Peyer's patch (tissue), 4 donors: ENCODE measurements around the gene SHANK2. TPM values are rescaled to one million over a fixed set of nuclear protein-coding genes. Genes with fewer than 3 reads are reported as not detected.

ENCODE experiments used
- DNase-seq, 3 donors: peaks; one replicate each; pipeline ENCODE4 v3.0.0-alpha.2; 2017 to 2019
- H3K27ac ChIP-seq, 4 donors: fragments of 200-600 bp; sonication (generic); one replicate each; pipeline ENCODE4 v1.5.1; 2016 to 2019
- H3K27me3 ChIP-seq, 2 donors: fragments of 200-600 bp; sonication (generic); one replicate each; pipeline ENCODE4 v1.5.1; 2019
- H3K36me3 ChIP-seq, 3 donors: fragments of 200-600 bp; sonication (generic); one replicate each; pipeline ENCODE4 v1.5.1; 2016 to 2019
- H3K4me1 ChIP-seq, 4 donors: fragments of 200-600 bp; sonication (generic); one replicate each; pipeline ENCODE4 v1.5.1; 2016 to 2019
- H3K4me3 ChIP-seq, 4 donors: fragments of 200-600 bp; sonication (generic); 1 replicate in 3 of 4; 2 replicates in 1 of 4; pipeline ENCODE4 v1.5.1; 2016 to 2019; ENCODE audit warnings: mild to moderate bottlenecking in 1 of 4
- H3K9me3 ChIP-seq, 4 donors: fragments of 200-600 bp; sonication (generic); one replicate each; pipeline ENCODE4 v1.5.1; 2016 to 2019; ENCODE audit warnings: mild to moderate bottlenecking in 1 of 4
- POLR2A ChIP-seq, 2 donors: fragments of 450-650 bp; IDR thresholded peaks; one replicate each; pipeline ENCODE4 v1.5.1; 2017; ENCODE audit warnings: antibody characterized with exemption in 2 of 2, mild to moderate bottlenecking in 2 of 2, moderate library complexity in 2 of 2
- total RNA-seq, 4 donors: library from RNA; depleted of rRNA; stranded (reverse); fragments of >200 nt; gene quantifications; one replicate each; pipeline ENCODE4 v1.1.0, GENCODE V29; 2016
- TF ChIP-seq, protein P1 (sequence below), 6 experiments: fragments of 450-650 bp in 4 of 6; fragments of 200-600 bp in 2 of 6; sonication (generic) in 1 of 6; IDR thresholded peaks; one replicate each; pipeline ENCODE4 v1.5.1; 2017 to 2019; ENCODE audit warnings: antibody characterized with exemption in 6 of 6, mild to moderate bottlenecking in 3 of 6, moderate library complexity in 1 of 6

The SHANK2 gene
- total RNA-seq, 4 donors from 2014 or later = 26.1 to 109 (median 56.6) TPM

DNA sequence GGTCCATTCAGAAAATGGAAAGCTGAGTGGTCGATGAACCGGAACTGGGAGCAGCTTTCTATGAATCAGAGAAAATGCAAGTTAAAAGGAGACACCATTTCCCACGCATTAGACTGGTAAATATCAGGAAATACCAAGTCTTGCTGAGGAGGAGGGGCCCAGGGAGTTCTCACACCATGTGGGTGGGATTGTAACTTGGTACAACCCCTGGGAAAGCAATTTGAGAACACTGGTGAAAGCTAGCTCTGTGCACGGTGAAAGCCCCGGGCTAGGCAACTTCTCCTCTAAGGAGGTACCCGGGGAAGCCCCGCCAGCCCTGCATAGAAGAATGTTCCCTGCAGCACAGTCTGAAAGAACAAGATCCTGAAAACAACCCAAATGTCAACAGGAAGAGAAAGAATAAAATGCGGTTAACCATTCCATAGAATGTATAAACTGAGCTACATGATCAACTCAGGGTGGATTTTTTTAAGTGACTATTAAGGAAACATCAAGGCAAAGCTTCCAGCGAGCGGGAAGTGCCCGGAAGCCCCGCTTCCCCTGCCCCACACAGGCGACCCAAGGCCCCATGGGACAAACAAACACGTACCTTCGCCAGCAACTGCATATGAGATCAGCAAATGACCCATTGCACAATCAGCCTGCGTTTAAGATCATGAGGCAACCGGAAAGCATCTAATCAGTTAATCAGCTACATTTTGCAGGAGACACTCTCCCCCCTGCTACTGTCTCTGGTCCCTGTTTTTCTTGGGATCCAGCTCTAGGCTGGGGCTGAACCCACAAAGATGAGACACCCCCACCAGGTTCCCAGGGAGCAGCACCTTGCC lies 11.3 kb downstream of the SHANK2 start:
- Histone ChIP-seq H3K36me3 (no peaks in the 10 kb centered on the region), H3K27me3 (no peaks in the 10 kb centered on the region), H3K9me3 (no peaks in the 10 kb centered on the region), H3K4me1 (no peaks in the 10 kb centered on the region), H3K27ac (peak overlapping the region in 2 of 4 donors; percentile 59 to 68), H3K4me3 (no peak overlapping the region)
- no peak for DNase-seq
- no peak for TF ChIP-seq POLR2A (IDR thresholded peaks at IDR 0.05)
- TF ChIP-seq, protein P1, sequence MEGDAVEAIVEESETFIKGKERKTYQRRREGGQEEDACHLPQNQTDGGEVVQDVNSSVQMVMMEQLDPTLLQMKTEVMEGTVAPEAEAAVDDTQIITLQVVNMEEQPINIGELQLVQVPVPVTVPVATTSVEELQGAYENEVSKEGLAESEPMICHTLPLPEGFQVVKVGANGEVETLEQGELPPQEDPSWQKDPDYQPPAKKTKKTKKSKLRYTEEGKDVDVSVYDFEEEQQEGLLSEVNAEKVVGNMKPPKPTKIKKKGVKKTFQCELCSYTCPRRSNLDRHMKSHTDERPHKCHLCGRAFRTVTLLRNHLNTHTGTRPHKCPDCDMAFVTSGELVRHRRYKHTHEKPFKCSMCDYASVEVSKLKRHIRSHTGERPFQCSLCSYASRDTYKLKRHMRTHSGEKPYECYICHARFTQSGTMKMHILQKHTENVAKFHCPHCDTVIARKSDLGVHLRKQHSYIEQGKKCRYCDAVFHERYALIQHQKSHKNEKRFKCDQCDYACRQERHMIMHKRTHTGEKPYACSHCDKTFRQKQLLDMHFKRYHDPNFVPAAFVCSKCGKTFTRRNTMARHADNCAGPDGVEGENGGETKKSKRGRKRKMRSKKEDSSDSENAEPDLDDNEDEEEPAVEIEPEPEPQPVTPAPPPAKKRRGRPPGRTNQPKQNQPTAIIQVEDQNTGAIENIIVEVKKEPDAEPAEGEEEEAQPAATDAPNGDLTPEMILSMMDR (IDR thresholded peaks at IDR 0.05) = no peak

DNA sequence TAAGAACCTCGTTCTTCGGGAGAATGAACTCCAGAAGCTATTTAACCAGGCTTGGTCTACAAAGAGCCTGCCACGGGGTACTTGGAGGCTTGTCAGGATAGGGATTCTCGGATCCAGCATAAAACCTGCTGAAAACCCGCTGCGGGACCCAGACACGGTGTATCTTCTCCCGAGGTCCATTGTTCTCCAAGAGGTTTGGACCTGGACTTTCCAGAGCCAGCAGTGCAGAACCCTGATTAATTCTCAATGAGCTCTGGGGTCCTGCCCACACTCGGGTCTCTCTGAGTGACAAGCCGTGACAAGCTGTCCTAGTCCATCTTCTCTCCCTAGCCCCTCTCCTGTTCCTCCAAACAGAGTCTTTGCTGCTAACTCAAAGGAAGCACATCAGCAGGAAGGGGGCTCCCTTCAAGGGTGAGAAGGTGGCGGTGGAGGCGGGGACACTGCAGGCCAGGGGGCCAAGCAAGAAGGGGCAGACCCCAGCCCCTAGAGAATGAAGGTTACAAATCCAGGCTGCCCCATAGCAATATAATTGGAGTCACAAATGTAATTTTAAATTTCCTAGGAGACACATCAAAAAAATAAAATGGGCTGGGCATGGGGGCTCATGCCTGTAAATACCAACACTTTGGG lies 12.2 kb downstream of the SHANK2 start:
- peak in 1 of 3 donors; percentile 18 for DNase-seq
- Histone ChIP-seq H3K27ac (peak overlapping the region in 2 of 4 donors; percentile 59 to 68), H3K4me1 (no peaks in the 10 kb centered on the region), H3K36me3 (no peaks in the 10 kb centered on the region), H3K27me3 (no peaks in the 10 kb centered on the region), H3K4me3 (no peak overlapping the region), H3K9me3 (no peaks in the 10 kb centered on the region)
- TF ChIP-seq POLR2A (IDR thresholded peaks at IDR 0.05) = no peak

DNA sequence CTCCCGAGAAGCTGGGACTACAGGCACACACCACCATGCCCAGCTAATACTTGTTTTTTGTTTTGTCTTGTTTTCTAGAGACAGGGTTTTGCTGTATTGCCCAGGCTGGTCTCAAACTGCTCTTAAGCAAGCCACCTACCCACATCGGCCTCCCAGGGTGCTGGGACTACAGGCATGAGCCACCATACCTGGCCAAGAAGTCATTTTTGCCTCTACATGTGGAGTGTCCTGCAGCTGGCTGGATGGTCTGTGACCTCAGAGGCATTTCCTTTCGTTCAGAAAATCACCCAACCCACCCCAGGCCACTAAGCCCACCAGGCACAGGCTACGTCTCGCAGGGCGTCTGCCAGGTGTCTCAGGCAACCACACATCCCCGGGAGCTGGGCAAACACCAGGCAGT lies 12.8 kb downstream of the SHANK2 start:
- DNase-seq = peak in 1 of 3 donors; percentile 38

DNA sequence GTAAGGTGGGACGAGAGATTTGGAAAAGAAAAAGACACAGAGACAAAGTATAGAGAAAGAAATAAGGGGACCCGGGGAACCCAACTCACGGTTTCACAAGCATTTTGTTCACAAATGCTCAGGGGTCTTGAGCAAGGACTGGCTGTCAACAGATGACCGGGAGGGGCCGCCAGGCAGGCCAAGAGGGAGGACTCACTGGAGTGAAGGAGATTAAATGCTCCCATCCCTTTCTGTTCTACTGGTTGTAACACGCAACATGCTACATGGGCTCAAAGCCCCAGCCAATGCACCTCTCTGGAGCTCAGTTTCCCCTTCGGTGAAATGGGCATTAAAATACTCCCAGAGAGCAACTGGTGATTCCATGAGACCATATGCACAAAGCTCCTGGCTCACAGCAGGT lies 13.4 kb downstream of the SHANK2 start:
- H3K4me1 ChIP-seq = no peaks in the 10 kb centered on the region
- TF ChIP-seq POLR2A (IDR thresholded peaks at IDR 0.05) = no peak
- TF ChIP-seq, protein P1 (IDR thresholded peaks at IDR 0.05) = no peak
- H3K27ac ChIP-seq = no peak overlapping the region
- DNase-seq = peak in 1 of 3 donors; percentile 5
- no peaks in the 10 kb centered on the region for H3K36me3 ChIP-seq
- H3K27me3 ChIP-seq = no peaks in the 10 kb centered on the region
- H3K9me3 ChIP-seq = no peaks in the 10 kb centered on the region
- H3K4me3 ChIP-seq = no peak overlapping the region

More for the DNA sequence above, 12.8 kb downstream of the SHANK2 start:
- H3K36me3 ChIP-seq = no peaks in the 10 kb centered on the region
- no peak overlapping the region for H3K27ac ChIP-seq
- H3K27me3 ChIP-seq = no peaks in the 10 kb centered on the region
- no peak overlapping the region for H3K4me3 ChIP-seq
- H3K4me1 ChIP-seq = no peaks in the 10 kb centered on the region
- no peaks in the 10 kb centered on the region for H3K9me3 ChIP-seq
- TF ChIP-seq, protein P1 (IDR thresholded peaks at IDR 0.05) = no peak
- no peak for TF ChIP-seq POLR2A (IDR thresholded peaks at IDR 0.05)

DNA sequence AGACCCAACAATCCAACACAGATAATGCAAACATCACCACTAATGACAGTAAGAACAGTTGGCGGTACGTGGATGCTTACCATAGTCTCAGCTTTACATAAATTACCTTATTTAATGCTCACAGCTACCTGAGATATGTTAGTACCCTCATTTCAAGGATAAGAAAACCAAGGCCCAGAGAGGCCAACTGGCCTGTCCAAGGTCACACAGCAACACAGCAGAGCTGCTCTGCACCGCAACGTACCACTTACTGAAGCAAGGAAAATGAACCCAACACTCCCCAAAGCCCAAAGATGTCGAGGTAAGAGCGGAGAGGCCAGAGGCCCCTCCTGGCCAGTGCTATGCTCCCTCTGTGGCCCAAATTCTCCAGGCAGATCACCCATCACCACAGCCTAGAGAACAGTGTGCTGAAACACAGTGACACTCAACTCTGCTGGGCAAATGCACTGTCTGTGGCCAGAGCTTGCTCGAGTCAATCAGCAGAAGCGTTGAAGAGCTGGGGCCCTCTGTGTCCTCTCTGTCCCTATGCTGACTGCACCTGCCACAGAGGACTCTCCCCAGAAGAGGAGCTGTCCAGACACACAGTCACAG lies 14.0 kb downstream of the SHANK2 start:
- Histone ChIP-seq H3K4me1 (no peaks in the 10 kb centered on the region), H3K36me3 (no peaks in the 10 kb centered on the region), H3K27ac (no peak overlapping the region), H3K9me3 (no peaks in the 10 kb centered on the region), H3K27me3 (no peaks in the 10 kb centered on the region), H3K4me3 (no peak overlapping the region)
- DNase-seq = peak in 1 of 3 donors; percentile 2
- TF ChIP-seq, protein P1 (IDR thresholded peaks at IDR 0.05) = no peak
- no peak for TF ChIP-seq POLR2A (IDR thresholded peaks at IDR 0.05)

DNA sequence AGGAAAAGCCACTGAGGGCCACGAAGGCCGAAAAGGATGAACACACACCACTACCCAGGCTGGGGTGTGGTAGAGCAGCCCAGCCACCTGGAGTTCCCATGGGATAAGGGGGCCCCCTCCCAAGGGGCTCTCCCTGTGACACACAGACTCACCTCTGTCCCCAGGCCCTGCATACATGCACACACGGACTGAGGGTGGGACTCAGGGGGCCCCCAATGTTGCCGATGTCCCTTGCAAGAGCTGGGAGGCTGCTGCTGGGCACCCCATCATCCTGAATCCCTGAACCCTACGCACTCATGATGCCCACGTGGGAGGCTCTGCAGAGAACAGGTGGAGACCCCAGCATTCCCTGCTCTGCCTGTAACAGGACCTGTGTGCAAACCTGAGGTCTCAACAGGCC lies 14.5 kb downstream of the SHANK2 start:
- H3K27ac ChIP-seq = no peak overlapping the region
- no peaks in the 10 kb centered on the region for H3K9me3 ChIP-seq
- no peaks in the 10 kb centered on the region for H3K4me1 ChIP-seq
- TF ChIP-seq, protein P1 (IDR thresholded peaks at IDR 0.05) = no peak
- TF ChIP-seq POLR2A (IDR thresholded peaks at IDR 0.05) = no peak
- no peaks in the 10 kb centered on the region for H3K27me3 ChIP-seq
- peak in 1 of 3 donors; percentile 34 for DNase-seq
- no peak overlapping the region for H3K4me3 ChIP-seq
- no peaks in the 10 kb centered on the region for H3K36me3 ChIP-seq
